Retina (tissue), 1 donor: Measurements from ENCODE around the gene QKI.

Experiments used
- DNase-seq: peaks from one replicate; pipeline ENCODE4 v3.0.0-alpha.2; 2016

The QKI gene

DNA sequence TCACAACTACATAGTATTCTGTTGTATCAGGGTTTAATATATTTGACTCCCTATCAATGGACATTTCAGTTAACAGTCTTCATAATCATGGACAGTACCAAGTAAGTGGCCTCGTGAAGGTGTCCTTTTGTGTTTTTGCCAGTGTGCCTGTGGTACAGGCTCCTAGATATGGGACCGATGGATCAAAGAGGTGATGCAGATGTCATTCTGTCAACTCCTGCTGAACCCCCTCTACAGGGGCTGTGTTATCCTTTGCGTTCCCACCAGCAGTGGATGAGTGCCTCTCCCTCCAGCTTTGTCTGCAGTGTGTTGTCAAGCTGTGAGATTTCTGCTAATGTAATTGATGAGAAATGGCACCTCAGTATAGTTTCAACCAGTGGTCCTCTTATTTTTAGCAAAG lies 210.7 kb downstream of the QKI start:
- no peak for DNase-seq

DNA sequence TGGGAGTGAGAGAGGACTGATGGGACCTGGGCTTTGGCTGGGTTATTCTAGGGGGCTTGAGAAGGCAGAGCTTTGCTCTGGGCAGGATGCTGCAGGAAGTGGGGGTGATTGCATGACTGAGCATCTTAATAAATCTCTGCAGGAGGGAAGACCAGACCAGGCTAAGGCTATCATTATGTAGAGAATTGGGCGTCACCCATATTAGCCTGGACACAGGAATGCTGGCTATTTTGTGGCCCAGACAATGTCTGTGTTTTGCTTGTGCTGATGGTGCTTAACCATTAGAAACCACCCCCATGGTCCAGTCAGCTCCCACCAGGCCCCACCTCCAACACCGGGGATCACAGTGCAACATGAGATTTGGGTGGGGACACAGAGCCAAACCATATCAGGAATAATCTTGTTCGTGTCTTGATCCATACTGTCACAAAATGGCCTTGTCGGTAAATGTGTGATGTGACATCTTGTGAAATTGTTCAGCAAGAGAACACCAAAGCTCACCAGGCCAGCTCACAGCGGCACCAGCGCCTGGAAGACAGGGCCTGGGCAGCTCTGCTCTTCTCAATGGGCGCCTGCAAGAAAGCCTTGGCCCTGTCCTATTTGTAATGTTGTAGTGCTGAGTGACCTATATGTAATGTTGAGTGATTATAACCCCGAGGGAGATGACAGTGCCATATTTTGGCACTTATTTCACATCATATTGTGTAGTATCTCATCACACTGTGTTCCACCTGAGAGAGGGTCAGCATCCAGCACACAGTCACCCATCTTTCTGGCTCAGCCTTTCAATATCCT lies 211.8 kb downstream of the QKI start:
- DNase-seq, result no peak

DNA sequence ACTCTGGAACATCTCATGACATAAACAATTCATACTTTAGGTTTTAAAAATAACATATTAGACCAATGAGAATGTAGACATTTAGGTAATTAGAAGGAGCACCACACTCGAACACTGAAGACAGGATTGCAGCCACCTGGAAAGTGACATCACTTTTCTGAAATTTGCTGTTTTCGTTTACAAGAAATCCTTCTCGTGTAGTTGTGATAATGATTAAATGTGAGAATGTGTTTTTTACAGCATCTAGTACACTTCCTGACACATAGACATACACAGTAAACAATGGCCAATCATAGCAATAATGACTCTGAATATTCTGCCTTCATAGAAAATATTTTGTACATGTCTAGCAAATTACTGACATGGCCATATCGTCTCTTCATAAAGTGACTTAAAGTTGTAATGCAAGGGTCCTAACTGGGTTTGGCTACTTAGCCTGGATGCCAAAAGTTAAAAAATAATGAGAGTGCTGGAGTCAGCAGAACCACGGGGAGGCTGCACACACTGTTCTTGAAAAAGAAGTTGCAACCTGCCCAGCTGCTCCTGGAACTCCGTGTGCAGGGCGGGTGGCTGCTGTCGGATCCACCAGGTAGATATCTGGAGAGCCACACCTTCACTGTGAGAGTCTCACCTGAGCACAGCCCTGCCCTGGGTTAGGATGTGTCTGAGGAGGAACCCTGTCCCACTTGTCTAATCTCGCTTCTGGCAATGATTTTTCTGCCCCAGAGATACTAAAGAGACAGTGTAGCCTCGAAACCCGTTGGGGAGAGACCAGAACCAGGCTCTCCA lies 212.9 kb downstream of the QKI start:
- DNase-seq, result no peak
